Fibroblast of villous mesenchyme (primary cell): ENCODE results near the gene ZHX3. TPM values are rescaled to one million over a fixed set of nuclear protein-coding genes. Genes with fewer than 3 reads are reported as not detected.
A peak's percentile ranks its signal among the peaks of the same experiment; 100 is the strongest.

Experiments used
- DNase-seq: peaks from one replicate; pipeline ENCODE4 v3.0.0-alpha.2; 2010; ENCODE audit warnings: low read depth
- H3K4me3 ChIP-seq: 2 replicates; pipeline ENCODE4 v1.5.1; 2011; ENCODE audit warnings: low read depth, mild to moderate bottlenecking, low read length
- CTCF ChIP-seq: IDR thresholded peaks from 2 replicates; pipeline ENCODE4 v1.5.1; 2012; ENCODE audit warnings: low read depth, mild to moderate bottlenecking, low read length; ENCODE audit not compliant: insufficient read depth
- total RNA-seq: library from RNA; depleted of rRNA; stranded (reverse); fragments of >200 nt; gene quantifications from 2 replicates; pipeline ENCODE4 v1.2.3, GENCODE V29; 2012

ZHX3 gene
- total RNA-seq, 1 donor = 39.3 TPM

GRCh38 chr20:41342474-41343464 lies 25.2 kb upstream of the ZHX3 start:
- no peak for DNase-seq
- TF ChIP-seq CTCF = no peak

GRCh38 chr20:41340327-41341055 lies 23.0 kb upstream of the ZHX3 start, which contains the start of gene LPIN3:
Gene LPIN3, plus strand, starts transcription at chr20:41340821. Its CDS starts 4,983 bp downstream, at chr20:41345804.
- peak; percentile 94 for DNase-seq
- peak within 1 kb of the TSS; percentile 65 for H3K4me3 ChIP-seq

More at GRCh38 chr20:41342474-41343464, 25.2 kb upstream of the ZHX3 start:
- H3K4me3 ChIP-seq = no peak overlapping the region

GRCh38 chr20:41339957-41340326 lies 22.4 kb upstream of the ZHX3 start:
- TF ChIP-seq CTCF = peak; percentile 93
- peak; percentile 69 for DNase-seq
- H3K4me3 ChIP-seq = peak overlapping the region; percentile 65

More at GRCh38 chr20:41340327-41341055, 23.0 kb upstream of the ZHX3 start, which contains the start of gene LPIN3:
- TF ChIP-seq CTCF = peak; percentile 28

- no peak for DNase-seq
- no peak overlapping the region for H3K4me3 ChIP-seq
- no peak for TF ChIP-seq CTCF
Observed at GRCh38 chr20:41336711-41337492, 19.4 kb upstream of the ZHX3 start.

- no peak for DNase-seq
- no peak overlapping the region for H3K4me3 ChIP-seq
- no peak for TF ChIP-seq CTCF
Observed at GRCh38 chr20:41335591-41335990, 18.1 kb upstream of the ZHX3 start.
